K562 (cell line): Measurements from ENCODE around the gene C1QTNF9B.

Experiments used
- BHLHE40 ChIP-seq: IDR thresholded peaks from 2 replicates; pipeline ENCODE4 v1.6.1; 2011; ENCODE audit warnings: low read length, improper control_type of control experiment
- CREB1 ChIP-seq, 2 experiments: sonication (generic) in 1 of 2; formaldehyde crosslinking in 1 of 2; IDR thresholded peaks; 2 replicates each; pipeline versions ENCODE4 v1.6.1 to v1.8.0; 2012 to 2022; ENCODE audit warnings: inconsistent platforms in 1 of 2, mild to moderate bottlenecking in 1 of 2, missing genetic modification reagents in 1 of 2, moderate library complexity in 1 of 2
- CREM ChIP-seq: IDR thresholded peaks from 2 replicates; pipeline ENCODE4 v1.6.1; 2014; ENCODE audit warnings: antibody characterized with exemption, low read depth
- FOXA1 ChIP-seq: fragments of 450-650 bp; IDR thresholded peaks from 2 replicates; pipeline ENCODE4 v1.6.1; 2016; ENCODE audit warnings: mild to moderate bottlenecking, borderline replicate concordance
- LARP7 ChIP-seq: fragments of 450-650 bp; IDR thresholded peaks from 2 replicates; pipeline ENCODE4 v1.6.1; 2016
- MEF2A ChIP-seq: IDR thresholded peaks from 2 replicates; pipeline ENCODE4 v1.6.1; 2011; ENCODE audit warnings: low read depth, mild to moderate bottlenecking, low read length, moderate library complexity; ENCODE audit not compliant: control insufficient read depth
- NFE2 ChIP-seq: IDR thresholded peaks from 2 replicates; pipeline ENCODE4 v1.6.1; 2014; ENCODE audit warnings: antibody characterized with exemption, low read depth
- NFIC ChIP-seq: fragments of 450-650 bp; IDR thresholded peaks from 2 replicates; pipeline ENCODE4 v1.6.1; 2017; ENCODE audit warnings: mild to moderate bottlenecking, inconsistent platforms
- PHF20 ChIP-seq: fragments of 450-650 bp; IDR thresholded peaks from 2 replicates; pipeline ENCODE4 v1.6.1; 2018; ENCODE audit not compliant: partially characterized antibody
- SIN3B ChIP-seq: fragments of 450-650 bp; IDR thresholded peaks from 2 replicates; pipeline ENCODE4 v1.6.1; 2017; ENCODE audit warnings: low read depth, mild to moderate bottlenecking, moderate library complexity
- TEAD2 ChIP-seq: fragments of 450-650 bp; IDR thresholded peaks from 2 replicates; pipeline ENCODE4 v1.6.1; 2016; ENCODE audit warnings: missing genetic modification characterization, control low read depth, missing compliant biosample characterization
- ZNF695 ChIP-seq: fragments of 450-650 bp; formaldehyde crosslinking; IDR thresholded peaks from 2 replicates; pipeline ENCODE4 v1.4.0; 2020; ENCODE audit warnings: mild to moderate bottlenecking, moderate library complexity
- TF ChIP-seq, protein P1 (sequence below): fragments of 150-350 bp; IDR thresholded peaks from 2 replicates; pipeline ENCODE4 v1.6.1; 2014; ENCODE audit warnings: low read depth, mild to moderate bottlenecking, low read length, borderline replicate concordance
- TF ChIP-seq, protein P2 (sequence below), 3 experiments: IDR thresholded peaks in 2 of 3; conservative IDR thresholded peaks in 1 of 3; 2 replicates each; pipeline ENCODE4 v1.5.1; 2011 to 2012; ENCODE audit warnings: low read length in 3 of 3, mild to moderate bottlenecking in 3 of 3, control low read depth in 2 of 3, improper control_type of control experiment in 1 of 3, inconsistent platforms in 1 of 3, low read depth in 1 of 3, mixed read lengths in 1 of 3, moderate library complexity in 1 of 3; ENCODE audit not compliant: insufficient read depth in 2 of 3

DNA sequence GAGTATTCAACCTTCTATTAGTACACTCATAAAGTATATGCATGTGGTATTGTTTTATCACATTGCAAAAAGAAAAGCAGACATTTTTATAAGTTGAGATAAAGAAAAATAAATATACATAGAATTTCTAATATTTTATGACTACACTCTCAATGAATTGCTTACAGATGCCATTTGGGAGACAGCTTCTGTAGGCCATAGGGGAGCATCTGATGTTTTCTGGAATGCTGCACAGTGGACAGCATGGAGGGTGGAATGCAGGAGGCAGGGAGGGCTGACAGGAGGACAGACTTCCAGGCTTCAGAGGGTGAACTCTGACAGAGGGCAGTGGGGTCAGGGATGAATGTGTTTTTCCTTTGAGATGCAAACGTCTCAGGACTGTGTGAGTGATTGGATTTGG lies 53.9 kb downstream of the C1QTNF9B start:
- no peak for TF ChIP-seq PHF20
- no peak for TF ChIP-seq CREM
- no peak for TF ChIP-seq CREB1 (IDR thresholded peaks at IDR 0.05)
- no peak for TF ChIP-seq CREB1 (CRISPR knock-in tag; IDR thresholded peaks at IDR 0.05)
- TF ChIP-seq FOXA1, result no peak
- TF ChIP-seq TEAD2, result no peak
- TF ChIP-seq ZNF695, result no peak
- no peak for TF ChIP-seq NFIC
- no peak for TF ChIP-seq MEF2A
- TF ChIP-seq NFE2, result no peak
- TF ChIP-seq, protein P1, sequence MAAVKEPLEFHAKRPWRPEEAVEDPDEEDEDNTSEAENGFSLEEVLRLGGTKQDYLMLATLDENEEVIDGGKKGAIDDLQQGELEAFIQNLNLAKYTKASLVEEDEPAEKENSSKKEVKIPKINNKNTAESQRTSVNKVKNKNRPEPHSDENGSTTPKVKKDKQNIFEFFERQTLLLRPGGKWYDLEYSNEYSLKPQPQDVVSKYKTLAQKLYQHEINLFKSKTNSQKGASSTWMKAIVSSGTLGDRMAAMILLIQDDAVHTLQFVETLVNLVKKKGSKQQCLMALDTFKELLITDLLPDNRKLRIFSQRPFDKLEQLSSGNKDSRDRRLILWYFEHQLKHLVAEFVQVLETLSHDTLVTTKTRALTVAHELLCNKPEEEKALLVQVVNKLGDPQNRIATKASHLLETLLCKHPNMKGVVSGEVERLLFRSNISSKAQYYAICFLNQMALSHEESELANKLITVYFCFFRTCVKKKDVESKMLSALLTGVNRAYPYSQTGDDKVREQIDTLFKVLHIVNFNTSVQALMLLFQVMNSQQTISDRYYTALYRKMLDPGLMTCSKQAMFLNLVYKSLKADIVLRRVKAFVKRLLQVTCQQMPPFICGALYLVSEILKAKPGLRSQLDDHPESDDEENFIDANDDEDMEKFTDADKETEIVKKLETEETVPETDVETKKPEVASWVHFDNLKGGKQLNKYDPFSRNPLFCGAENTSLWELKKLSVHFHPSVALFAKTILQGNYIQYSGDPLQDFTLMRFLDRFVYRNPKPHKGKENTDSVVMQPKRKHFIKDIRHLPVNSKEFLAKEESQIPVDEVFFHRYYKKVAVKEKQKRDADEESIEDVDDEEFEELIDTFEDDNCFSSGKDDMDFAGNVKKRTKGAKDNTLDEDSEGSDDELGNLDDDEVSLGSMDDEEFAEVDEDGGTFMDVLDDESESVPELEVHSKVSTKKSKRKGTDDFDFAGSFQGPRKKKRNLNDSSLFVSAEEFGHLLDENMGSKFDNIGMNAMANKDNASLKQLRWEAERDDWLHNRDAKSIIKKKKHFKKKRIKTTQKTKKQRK, result no peak
- TF ChIP-seq LARP7, result no peak
- TF ChIP-seq, protein P2, sequence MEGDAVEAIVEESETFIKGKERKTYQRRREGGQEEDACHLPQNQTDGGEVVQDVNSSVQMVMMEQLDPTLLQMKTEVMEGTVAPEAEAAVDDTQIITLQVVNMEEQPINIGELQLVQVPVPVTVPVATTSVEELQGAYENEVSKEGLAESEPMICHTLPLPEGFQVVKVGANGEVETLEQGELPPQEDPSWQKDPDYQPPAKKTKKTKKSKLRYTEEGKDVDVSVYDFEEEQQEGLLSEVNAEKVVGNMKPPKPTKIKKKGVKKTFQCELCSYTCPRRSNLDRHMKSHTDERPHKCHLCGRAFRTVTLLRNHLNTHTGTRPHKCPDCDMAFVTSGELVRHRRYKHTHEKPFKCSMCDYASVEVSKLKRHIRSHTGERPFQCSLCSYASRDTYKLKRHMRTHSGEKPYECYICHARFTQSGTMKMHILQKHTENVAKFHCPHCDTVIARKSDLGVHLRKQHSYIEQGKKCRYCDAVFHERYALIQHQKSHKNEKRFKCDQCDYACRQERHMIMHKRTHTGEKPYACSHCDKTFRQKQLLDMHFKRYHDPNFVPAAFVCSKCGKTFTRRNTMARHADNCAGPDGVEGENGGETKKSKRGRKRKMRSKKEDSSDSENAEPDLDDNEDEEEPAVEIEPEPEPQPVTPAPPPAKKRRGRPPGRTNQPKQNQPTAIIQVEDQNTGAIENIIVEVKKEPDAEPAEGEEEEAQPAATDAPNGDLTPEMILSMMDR (IDR thresholded peaks at IDR 0.05 in 2 of 3, conservative IDR thresholded peaks at IDR 0.05 in 1 of 3; ENCODE audit: insufficient read depth in 2 of 3, low read depth in 1 of 3, low read length in 3 of 3), result no peak
- TF ChIP-seq SIN3B, result no peak
- TF ChIP-seq BHLHE40, result no peak
